Psoas muscle (tissue), 8 donors: ENCODE data around the gene GABPB2. TPM values are rescaled to one million over a fixed set of nuclear protein-coding genes. Genes with fewer than 3 reads are reported as not detected.

Experiments
- ATAC-seq, 4 donors: fragments of 200-7000 bp; cut with Tn5 transposase; one replicate each; pipeline ENCODE4 v1.9.1; 2020; ENCODE audit warnings: moderate library complexity in 3 of 4, mild to moderate bottlenecking in 2 of 4
- DNase-seq, 2 donors: peaks; one replicate each; pipeline ENCODE4 v3.0.0-alpha.2; 2020
- H3K27ac ChIP-seq: fragments of 200-600 bp; one replicate; pipeline ENCODE4 v1.8.0; 2022
- H3K27me3 ChIP-seq, 3 donors: fragments of 200-600 bp in 1 of 3; one replicate each; pipeline versions ENCODE4 v1.6.1 to v1.8.0; 2013 to 2022; ENCODE audit warnings: low read length in 2 of 3, mild to moderate bottlenecking in 2 of 3, moderate library complexity in 1 of 3; ENCODE audit not compliant: insufficient read depth in 3 of 3
- H3K36me3 ChIP-seq, 2 donors: fragments of 200-600 bp in 1 of 2; one replicate each; pipeline versions ENCODE4 v1.6.1 to v1.8.0; 2013 to 2022; ENCODE audit warnings: low read depth in 1 of 2, mild to moderate bottlenecking in 1 of 2, moderate library complexity in 1 of 2; ENCODE audit not compliant: insufficient read depth in 1 of 2
- H3K4me1 ChIP-seq: fragments of 200-600 bp; one replicate; pipeline ENCODE4 v1.8.0; 2022
- H3K4me3 ChIP-seq: fragments of 200-600 bp; one replicate; pipeline ENCODE4 v1.8.0; 2022; ENCODE audit warnings: mild to moderate bottlenecking
- H3K9me3 ChIP-seq: fragments of 200-600 bp; one replicate; pipeline ENCODE4 v1.8.0; 2022
- CTCF ChIP-seq: fragments of 200-600 bp; IDR thresholded peaks from one replicate; pipeline ENCODE4 v1.8.0; 2022; ENCODE audit warnings: antibody characterized with exemption
- WGBS, 3 donors: extraction: QIAGEN DNeasy Blood & Tissue Kit; methylation state at CpG; one replicate each; pipeline versions ENCODE4 v1.1.6 to v1.1.7; 2013; 5-methylcytosine and 5-hydroxymethylcytosine counted together
- intact Hi-C, 2 donors: fragments of 100-400 bp; cut with DNase I; formaldehyde crosslinking; loops; one replicate each; pipeline versions ENCODE4 v1.11.0 to v1.14.2; 2022
- polyA plus RNA-seq, 3 donors: library from polyadenylated mRNA; stranded (reverse); fragments of 200-250 nt; gene quantifications; one replicate each; pipeline ENCODE4 v1.2.3, GENCODE V29; 2013
- total RNA-seq, 4 donors: library from RNA; stranded (reverse); fragmentation: NEBNext Ultra II Directional in 2 of 4; extraction: Animal tissue kit (Norgen Biotek cat#: 25700) in 2 of 4; gene quantifications; one replicate each; pipeline versions ENCODE4 v1.2.1 to v1.2.4, GENCODE V29; 2021 to 2023
- donor health status: healthy with polysubstance abuse.
- donor health status: DM: no; HTN: no; CAD: no; lungs with moderate emphysema.
- donor health status: Bipolar disorder and iron deficiency.
- donor health status: healthy.
- donor health status: DM: yes; HTN: yes; CAD: no.
- donor health status: DM: no; HTN: no; CAD: no.
- donor health status: DM: no; HTN: no; CAD: no.
- donor health status: DM: yes; HTN: yes; CAD: no.

The GABPB2 gene
- total and polyA plus RNA-seq, 7 donors = 2.6 to 15.9 (median 8.2) TPM

GRCh38 chr1:151098126-151098525 is 27.6 kb downstream of the GABPB2 start:
- Histone ChIP-seq H3K9me3 (no peaks in the 10 kb centered on the region), H3K4me3 (no peak overlapping the region), H3K4me1 (no peaks in the 10 kb centered on the region), H3K27ac (no peak overlapping the region), H3K36me3 (peaks cover 0 to 31% of the 10 kb centered on the region in 2 donors), H3K27me3 (no peaks in the 10 kb centered on the region)
- WGBS, 3 donors = 88 to 98% (median 93%) methylated on average over 1 of the region's 1 CpG
- intact Hi-C loops = loop anchor here (10.0 kb wide), 1 partner anchor 147 kb away; no protein-coding TSS in a partner anchor
- DNase-seq = peak in 1 of 2 donors; percentile 4
- no peak for ATAC-seq
- TF ChIP-seq CTCF = no peak

- H3K9me3 ChIP-seq = no peaks in the 10 kb centered on the region
- no peak for TF ChIP-seq CTCF
- H3K27ac ChIP-seq = no peak overlapping the region
- no peak for DNase-seq
- H3K36me3 ChIP-seq = peaks cover 0 to 63% of the 10 kb centered on the region in 2 donors
- no peak overlapping the region for H3K4me3 ChIP-seq
- H3K4me1 ChIP-seq = no peaks in the 10 kb centered on the region
- no peak for ATAC-seq
- intact Hi-C loops = no loop called here
- H3K27me3 ChIP-seq = no peaks in the 10 kb centered on the region
These were observed 34.1 kb downstream of the GABPB2 start for GRCh38 chr1:151104630-151105029.

GRCh38 chr1:151106894-151107293 is 36.3 kb downstream of the GABPB2 start:
- 67 to 74% (median 71%) methylated on average over 2 of the region's 2 CpGs for WGBS, 3 donors
- Histone ChIP-seq H3K36me3 (peaks cover 0 to 74% of the 10 kb centered on the region in 2 donors), H3K4me1 (no peaks in the 10 kb centered on the region), H3K27me3 (no peaks in the 10 kb centered on the region), H3K4me3 (no peak overlapping the region), H3K27ac (no peak overlapping the region), H3K9me3 (no peaks in the 10 kb centered on the region)
- intact Hi-C loops = no loop called here
- ATAC-seq (no peak), DNase-seq (peak in 1 of 2 donors; percentile 6)
- no peak for TF ChIP-seq CTCF

GRCh38 chr1:151108331-151108730 is 37.8 kb downstream of the GABPB2 start:
- Histone ChIP-seq H3K4me1 (peaks cover 1% of the 10 kb centered on the region), H3K4me3 (no peak overlapping the region), H3K9me3 (no peaks in the 10 kb centered on the region), H3K27me3 (no peaks in the 10 kb centered on the region), H3K27ac (no peak overlapping the region), H3K36me3 (peaks cover 0 to 63% of the 10 kb centered on the region in 2 donors)
- DNase-seq (peak in 1 of 2 donors; percentile 20), ATAC-seq (no peak)
- TF ChIP-seq CTCF = no peak
- intact Hi-C loops = no loop called here
- WGBS, 3 donors = 91 to 95% (median 92%) methylated on average over 5 of the region's 5 CpGs

GRCh38 chr1:151113877-151114276 is 43.3 kb downstream of the GABPB2 start:
- H3K4me3 ChIP-seq = no peak overlapping the region
- no peak for TF ChIP-seq CTCF
- ATAC-seq (peak in 3 of 4 donors; percentile 58 to 85 (median 68)), DNase-seq (peak in 1 of 2 donors; percentile 2)
- 41 to 67% (median 47%) methylated on average over 5 of the region's 5 CpGs for WGBS, 3 donors
- intact Hi-C loops = no loop called here
- H3K4me1 ChIP-seq = peaks cover 11% of the 10 kb centered on the region
- H3K9me3 ChIP-seq = no peaks in the 10 kb centered on the region
- no peak overlapping the region for H3K27ac ChIP-seq
- H3K36me3 ChIP-seq = peaks cover 0 to 46% of the 10 kb centered on the region in 2 donors
- no peaks in the 10 kb centered on the region for H3K27me3 ChIP-seq
